HEK293 (cell line): ENCODE data around the gene EEF1AKMT3.

ENCODE experiments used
- IKZF3 ChIP-seq: fragments of 450-650 bp; IDR thresholded peaks from 2 replicates; pipeline ENCODE4 v1.5.0; 2018; ENCODE audit warnings: missing biosample characterization, mild to moderate bottlenecking, missing genetic modification characterization, moderate library complexity
- PRDM4 ChIP-seq: fragments of 450-650 bp; formaldehyde crosslinking; IDR thresholded peaks from 2 replicates; pipeline ENCODE4 v1.5.1; 2017; ENCODE audit warnings: missing biosample characterization, missing genetic modification characterization
- ZEB2 ChIP-seq: fragments of 450-650 bp; formaldehyde crosslinking; IDR thresholded peaks from 2 replicates; pipeline ENCODE4 v1.5.1; 2016; ENCODE audit warnings: missing biosample characterization, missing genetic modification characterization

- TF ChIP-seq IKZF3 (no peak), ZEB2 (tag by site-specific recombination) (no peak), PRDM4 (tag by site-specific recombination) (no peak)
Observed at GRCh38 chr12:57795354-57795753, 22.9 kb downstream of the EEF1AKMT3 start.
